Epidermal melanocyte (primary cell): ENCODE measurements around the gene IGSF23.
"Not testable (repeated sequence)": the region's sequence is repeated elsewhere in the genome, so short reads cannot be mapped to it uniquely, and the experiment has no call there.

ENCODE experiments used
- DNase-seq: peaks from one replicate; pipeline ENCODE4 v3.0.0; 2011; ENCODE audit warnings: low spot score; ENCODE audit not compliant: insufficient read length

IGSF23 gene

DNA sequence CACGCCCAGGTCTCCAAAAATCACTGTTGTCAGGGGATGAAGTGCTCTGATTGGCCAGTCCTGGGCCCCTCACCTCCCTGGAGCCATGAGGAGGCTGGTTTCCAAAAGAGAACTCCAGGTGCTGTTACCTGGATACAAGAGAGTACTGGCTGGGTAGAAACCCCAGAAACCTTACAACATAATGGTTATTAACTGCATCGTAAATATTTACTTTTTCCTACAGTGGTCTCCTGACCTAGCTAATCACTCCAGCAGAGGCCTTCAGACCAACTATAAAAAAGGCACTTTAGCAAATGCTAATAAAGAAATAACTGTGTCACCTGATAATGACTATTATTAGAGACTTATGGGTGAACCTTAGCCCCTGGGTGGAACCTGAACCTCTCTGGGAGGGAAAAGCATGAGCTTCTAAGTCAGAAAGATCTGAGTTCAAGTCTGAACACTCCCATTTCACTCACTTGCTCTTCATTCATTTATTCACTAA is 1.5 kb upstream of the IGSF23 start:
- DNase-seq = no peak

DNA sequence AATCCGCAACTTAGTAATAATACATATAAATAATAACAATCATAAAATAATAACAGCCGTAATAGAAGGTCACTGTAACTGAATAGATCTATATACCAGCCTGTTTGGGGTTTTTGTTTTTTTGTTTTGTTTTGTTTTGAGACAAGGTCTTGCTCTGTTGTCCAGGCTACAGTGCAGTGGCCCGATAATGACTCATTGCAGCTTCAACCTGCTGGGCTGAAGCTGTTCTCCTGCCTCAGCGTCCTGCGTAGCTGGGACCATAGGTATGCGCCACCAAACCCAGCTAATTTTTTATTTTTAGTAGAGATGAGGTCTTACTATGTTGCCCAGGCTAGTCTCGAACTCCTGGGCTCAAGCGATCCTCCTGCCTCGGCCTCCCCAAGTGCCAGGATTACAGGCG is 950 bp downstream of the IGSF23 start:
- no peak for DNase-seq

DNA sequence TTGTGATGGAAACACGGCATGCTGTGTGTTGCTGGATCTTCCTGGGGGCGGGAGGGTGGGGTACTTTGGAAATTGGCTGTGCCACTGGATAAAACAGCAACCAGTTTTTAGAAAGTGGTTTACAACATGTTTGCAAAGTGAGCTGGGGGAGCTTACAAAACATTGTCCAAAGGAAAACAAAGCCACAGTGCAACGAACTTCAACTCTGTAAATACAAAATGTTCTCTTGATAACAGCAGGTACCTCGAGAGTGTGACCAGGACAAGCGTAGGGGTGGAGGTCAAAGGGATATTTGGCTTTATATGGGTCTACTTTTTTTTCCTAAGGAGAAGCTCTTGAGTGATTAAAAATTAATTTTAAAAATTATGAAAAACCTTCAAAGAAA is 2.5 kb downstream of the IGSF23 start:
- DNase-seq = no peak

DNA sequence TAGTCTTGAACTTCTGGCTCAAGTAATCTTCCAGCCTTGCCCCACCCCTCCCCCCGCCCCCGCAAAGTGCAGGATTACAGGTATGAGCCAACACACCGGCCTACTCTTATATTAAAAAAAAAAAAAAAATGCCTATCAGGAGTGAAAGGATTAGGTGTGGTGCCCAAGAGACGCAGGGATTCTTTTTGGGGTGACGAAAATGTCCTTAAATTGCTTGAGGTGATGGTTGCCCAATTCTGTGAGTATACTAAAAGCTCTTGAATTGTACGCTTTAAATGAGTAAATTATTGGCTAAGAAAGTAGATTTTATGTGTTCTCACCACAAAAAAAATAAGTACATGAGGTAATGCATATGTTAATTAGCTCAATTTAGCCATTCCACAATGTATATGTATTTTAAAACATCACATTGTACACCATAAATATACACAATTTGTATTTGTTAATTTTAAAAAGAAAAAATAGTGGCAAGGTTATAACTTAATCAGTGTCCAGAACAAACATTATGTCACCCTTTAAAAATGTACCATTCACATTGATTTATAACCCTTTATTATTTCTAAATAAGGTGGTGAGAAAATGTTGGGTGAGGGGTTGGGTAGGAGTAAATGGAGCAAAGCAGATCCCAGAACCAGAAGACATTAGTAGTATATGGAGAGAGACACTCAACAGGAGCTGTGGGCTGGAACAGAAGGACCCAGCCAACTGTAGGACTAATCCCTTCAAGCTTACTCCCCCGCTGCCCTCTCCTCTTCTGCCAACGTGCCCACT is 3.9 kb downstream of the IGSF23 start:
- no peak for DNase-seq

DNA sequence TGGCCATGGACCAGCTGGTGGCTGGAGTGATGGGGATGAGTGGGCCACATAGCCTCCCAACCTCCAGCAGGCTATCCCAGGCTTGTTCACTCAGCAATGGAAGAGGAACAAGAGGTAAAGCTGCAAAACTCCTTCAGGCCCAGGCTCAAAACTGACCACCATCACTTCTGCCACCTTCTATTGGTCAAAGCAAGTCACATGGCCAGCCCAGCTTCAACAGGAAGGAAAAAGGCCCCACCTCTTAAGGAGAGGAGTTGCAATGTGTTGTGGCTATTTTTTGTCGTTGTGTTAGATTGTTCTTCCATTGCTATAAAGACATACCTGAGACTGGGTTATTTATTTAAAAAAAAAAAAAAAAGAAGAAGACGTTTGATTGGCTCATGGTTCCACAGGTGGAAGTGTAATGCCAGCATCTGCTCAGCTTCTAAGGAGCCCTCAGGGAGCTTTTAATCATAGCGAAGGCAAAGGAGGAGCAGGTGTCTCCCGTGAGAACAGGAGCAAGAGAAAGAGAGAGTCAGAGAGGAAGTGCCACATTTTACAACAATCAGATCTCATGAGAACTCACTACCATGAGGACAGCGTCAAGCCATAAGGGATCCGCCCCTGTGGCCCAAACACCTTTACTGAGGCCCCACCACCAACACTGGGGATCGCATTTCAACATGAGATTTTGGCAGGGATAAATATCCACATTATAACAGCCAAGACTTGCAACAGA is 5.4 kb downstream of the IGSF23 start:
- no peak for DNase-seq

DNA sequence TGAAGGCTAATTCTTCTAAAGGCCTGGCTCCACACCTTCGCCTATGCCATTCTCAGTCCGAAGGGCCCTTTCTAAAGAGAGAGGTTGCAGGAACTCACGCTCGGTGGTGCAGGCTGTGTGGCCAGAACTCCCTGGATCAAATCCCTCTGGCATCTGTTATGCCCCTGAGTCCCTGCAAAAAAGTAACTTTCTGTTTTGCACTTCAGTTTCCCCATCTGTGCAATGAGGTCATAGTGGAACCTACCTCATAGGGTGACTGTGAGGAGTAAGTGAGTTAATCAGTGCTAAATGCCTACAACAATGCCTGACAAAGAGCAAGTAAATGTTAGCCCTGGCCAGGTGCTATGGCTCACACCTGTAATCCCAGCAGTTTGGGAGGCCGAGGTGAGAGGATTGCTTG is 7.3 kb downstream of the IGSF23 start:
- no peak for DNase-seq

DNA sequence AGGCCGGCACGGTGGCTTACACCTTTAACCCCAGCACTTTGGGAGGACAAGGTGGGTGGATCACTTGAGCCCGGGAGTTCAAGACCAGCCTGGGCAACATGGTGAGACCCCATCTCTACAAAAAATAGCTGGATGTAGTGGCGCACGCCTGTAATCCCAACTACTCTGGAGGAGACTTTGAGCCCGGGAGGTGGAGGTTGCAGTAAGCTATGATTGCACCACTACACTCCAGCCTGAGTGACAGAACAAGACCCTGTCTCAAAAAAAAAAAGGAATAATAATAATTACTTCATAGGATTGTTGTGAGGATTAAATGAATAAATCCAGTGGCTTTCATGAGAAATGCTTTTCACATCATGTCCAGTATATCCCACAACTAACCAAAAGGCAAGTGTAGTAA is 8.0 kb downstream of the IGSF23 start:
- no peak for DNase-seq

DNA sequence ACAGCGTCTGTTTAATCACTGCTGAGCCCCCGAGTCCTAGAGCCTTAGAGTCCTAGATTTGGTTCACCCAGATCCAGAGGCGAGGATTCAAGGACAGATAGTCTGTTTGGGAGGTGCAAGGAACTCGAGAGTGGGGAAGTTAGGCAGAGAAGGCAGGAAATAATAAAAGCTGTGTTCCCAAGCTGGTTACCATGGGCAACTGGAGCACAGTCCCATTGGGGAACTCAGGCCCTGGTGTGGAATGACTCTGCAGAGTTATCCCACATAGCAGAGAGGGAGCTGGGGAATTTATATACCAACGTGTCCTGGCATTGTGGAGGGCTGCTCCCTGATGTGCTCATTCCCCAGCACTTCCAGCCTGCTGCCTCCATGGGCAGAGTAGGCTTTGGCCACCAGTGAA is 9.7 kb downstream of the IGSF23 start:
- no peak for DNase-seq

DNA sequence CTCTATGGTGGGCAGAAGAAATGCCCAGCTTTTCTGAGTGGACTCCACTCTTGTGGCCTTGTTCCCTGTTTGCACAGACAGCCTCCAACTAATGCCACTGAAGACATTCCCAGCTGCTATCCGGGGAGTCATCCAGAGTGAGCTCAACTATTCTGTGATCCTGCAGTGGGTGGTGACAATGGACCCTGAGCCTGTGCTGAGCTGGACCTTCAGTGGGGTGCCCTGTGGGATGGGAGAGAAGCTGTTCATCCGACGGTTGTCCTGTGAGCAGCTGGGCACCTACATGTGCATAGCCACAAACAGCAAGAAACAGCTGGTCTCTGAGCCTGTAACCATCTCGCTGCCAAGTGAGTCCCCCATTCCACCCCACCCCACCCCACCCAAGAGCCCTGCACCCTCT is 10.3 kb downstream of the IGSF23 start:
- no peak for DNase-seq

DNA sequence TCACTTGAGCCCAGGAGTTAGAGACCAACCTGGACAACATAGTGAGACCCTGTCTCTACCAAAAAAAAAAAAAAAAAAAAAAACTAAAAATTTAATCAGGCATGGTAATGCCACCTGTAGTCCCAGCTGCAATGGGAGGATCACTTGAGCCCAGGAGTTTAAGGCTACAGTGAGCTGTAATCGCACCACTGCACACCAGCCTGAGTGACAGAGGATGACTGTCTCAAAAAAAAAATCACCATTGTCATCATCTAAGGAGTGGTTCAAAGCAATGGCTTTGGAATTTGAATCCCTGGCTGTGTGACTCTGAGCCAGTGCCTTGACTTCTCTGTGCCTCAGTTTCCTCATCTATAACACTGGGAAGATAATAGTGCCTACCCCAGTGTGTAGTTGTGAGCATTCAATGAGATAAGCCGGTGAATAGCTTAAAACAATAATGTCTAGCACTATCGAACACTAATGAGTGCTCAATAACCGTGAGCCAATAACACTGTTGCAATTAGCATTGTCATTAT is 11.5 kb downstream of the IGSF23 start:
- DNase-seq = no peak

DNA sequence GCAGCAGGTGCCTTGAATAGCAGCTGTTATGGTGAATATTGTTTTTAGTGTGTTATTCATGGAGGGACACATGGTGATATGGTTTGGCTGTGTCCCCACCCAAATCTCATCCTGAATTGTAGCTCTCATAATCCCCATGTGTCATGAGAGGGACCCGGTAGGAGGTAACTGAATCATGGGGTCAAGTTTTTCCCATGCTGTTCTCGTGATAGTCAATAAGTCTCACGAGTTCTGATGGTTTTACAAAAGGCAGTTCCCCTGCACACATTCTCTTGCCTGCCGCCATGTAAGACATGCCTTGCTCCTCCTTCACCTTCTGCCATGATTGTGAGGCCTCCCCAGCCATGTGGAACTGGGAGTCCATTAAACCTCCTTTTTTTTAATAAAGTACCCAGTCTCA is 12.3 kb downstream of the IGSF23 start:
- not testable (repeated sequence) for DNase-seq

DNA sequence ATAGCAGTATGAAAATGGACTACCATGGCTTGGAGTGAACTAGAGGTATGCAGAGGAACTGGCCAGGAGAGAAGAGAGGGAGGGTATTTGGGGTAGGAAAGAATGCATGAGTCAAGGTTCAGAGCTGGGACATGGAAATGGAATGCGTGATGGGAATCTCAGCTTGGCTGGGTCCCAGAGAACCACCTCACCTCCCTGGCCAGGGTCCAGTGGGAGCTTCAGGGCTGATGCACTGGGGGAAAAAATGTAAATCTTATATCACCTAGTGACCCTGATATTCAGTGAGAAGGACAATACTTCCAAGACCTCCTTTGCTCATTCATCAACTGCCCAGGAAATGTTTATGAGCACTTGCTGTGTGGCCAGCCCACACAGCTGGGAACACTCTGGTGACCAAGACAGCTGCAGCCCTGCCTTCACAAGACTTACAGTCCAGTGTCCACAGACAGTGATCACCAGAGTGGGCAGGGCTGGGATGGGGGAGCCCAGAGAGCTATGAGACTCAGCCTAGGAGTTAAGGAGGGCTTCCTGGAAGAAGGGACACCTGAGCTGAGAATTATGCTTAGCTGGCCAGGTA is 12.8 kb downstream of the IGSF23 start:
- no peak for DNase-seq

DNA sequence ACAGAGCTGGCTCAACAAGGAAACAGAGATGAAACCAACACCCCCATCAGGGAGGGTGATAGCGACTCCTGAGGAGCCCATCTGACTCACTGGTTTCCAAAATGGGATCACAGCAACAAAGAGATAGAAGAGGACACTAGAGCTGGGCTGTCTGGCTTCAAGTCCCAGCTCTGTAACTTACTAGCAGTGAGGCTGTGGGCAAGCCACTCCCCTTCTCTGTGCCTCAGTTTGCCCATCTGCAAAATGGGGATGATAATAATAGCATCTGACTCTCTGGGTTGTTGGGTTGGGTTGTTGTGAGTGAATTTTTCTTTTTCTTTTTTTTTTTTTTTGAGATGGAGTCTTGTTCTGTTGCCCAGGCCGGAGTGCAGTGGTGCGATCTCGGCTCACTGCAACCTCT is 14.3 kb downstream of the IGSF23 start:
- no peak for DNase-seq

DNA sequence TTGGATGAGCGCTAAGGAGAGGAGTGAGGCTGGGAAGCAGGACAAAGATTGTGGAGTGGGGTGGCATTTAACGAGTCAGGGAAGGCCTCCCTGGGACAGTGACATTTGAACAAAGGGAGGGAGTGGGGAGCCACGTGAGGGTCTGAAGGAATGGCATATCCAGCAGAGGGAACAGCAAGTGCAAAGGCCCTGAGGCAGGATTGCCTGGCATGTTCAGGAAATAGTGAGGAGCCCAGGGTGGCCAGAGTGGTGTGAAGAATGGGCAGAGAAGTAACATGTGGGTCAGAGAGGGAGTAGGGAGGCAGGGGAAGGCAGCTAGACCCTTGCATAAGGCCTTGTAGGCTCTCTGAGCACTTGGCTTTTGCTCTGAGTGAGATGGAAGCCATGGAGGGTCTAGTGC is 15.4 kb downstream of the IGSF23 start:
- no peak for DNase-seq

DNA sequence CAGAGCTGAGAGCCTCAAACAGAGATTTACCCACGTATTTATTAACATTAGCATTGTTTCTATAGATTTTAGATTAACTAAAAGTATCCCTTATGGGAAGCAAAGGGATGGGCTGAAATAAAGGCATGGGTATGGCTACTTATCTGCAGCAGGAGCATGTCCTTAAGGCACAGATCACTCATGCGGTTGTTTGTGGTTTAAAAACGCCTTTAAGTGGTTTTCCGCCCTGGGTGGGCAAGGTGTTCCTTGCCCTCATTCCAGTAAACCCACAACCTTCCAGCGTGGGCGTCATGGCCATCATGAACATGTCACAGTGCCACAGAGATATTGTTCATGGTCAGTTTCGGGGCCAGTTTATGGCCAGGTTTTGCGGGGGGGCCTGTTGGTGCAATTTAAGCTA is 18.2 kb downstream of the IGSF23 start:
- DNase-seq = not testable (repeated sequence)

DNA sequence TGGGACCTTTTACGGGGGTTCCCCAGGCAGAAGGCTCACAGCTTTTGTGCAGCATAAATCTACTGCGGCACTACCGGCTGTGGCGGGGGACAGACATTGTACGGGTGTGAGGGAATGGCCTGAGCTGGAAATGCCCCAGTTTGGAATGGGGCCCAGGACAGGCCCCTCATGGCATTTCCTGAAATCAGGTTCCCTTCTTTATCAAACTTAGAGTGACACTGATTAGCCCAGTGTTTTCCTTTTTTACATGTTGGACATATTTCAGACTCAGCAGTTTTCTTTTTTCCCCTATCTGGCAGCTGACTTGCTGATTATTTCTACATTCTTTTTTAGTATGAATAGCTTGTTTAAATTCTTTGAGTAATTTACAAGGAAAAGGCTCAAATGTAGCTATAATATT is 20.7 kb downstream of the IGSF23 start:
- DNase-seq = not testable (repeated sequence)

DNA sequence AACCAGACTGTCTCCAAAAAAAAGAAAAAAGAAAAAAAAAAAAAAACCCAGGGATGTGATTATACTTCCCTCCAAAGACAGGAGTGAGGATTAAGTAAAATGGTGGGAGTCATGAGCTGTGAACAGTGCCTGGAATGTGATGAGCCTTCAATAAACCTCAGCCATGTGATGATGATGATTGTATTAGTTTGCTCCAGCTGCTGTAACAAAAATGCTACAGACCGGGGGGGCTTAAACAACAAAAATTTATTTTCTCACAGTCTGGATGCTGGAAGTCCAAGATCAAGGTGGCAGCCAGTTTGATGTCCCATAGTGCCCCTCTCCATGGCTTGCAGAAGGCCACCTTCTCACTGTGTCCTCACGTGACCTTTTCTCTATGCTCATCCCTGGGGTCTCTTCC is 21.4 kb downstream of the IGSF23 start:
- DNase-seq = no peak

DNA sequence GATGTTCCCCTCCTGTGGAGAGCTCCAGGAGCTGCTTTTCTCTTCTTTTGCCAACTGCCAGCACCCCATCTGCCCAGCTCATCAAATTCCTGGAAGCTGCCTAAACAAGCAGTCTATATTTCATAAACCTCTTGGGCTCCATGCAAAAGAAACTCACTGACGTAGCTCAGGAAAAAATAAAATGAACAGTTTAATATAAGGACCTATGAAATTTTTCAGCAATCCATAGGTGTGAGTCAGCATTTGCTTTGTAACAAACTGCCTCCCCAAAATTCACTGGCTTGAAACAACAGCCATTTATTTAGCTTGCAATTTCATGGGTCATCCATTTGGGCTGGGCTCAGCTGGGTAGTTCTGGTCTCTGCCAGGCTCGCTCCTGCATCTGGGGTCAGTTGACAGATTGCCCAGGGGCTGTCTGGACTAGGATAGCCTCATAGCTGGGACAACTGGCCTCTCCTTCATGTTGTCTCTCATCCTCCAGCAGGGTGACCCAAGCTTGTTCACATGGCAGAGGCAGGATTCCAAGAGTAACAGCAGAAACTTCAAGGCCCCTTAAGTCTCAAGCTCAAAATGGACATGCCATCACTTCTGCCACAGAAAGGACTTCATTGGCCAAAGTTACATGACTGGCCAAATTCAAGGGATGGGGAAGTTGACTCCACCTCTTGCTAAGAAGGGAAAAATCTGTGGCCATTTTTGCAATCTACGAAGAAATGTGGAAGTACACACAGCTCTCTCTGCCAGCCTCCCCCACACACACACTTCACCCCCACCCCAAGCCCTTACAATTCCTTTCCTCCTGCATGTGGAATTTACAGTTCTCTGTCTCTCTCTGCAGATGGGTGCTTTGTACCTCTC is 22.4 kb downstream of the IGSF23 start:
- no peak for DNase-seq

DNA sequence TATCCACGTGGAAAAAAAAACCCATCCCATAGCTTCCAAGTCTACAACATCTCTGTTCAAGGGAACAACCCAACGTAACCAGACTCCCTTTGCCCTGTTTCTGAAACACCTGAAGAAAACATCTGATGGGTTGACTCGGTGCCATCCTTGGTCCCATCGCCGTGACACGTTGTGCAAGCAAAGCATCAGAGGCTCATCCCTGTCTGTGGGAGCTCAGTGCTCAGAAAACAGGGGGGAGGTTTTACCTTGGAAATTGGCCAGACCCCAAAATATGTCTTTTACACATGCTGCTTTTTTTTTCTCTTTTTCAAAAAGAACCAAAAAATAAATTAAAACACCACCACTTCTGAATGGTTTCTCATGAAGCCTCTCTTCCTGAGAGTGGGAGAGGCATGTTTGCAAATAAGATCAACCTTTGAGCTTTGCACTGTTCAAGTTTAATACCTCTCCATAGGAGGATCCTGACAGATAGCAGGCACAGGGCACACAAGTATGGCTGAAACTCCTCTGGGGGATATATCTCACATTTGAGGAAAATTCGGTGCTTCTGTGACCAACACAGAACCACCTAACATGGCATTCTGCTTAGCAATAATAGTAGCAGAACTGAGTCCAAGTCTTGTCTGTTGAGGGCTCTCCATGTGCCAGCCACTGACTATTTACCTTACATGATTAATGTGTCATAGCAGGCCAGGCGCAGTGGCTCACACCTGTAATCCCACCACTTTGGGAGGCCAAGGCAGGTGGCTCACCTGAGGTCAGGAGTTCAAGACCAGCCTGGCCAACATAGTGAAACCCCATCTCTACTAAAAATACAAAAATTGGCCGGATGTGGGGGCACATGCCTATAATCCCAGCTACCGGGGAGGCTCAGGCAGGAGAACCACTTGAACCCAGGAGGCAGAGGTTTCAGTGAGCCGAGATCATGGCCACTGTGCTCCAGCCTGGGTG is 23.4 kb downstream of the IGSF23 start:
- no peak for DNase-seq

DNA sequence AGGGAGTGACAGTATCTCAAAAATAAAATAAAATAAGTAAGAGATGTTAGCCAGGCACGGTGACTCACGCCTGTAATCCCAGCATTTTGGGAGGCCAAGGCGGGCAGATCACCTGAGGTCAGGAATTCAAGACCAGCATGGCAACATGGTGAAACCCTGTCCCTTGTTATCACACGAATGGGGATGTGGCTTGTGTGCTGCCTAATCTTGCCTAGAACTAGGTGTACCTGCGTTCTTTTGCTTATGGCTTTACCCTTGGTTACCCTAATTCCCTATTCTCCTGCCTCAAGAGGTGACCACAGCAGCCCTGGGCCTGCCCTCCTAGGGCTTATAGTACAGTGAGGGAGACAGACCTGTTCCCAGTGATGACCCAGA is 24.0 kb downstream of the IGSF23 start:
- DNase-seq = no peak
